22Rv1 (cell line): ENCODE data around the gene IKBKG.
"Not testable (repeated sequence)": the region's sequence is repeated elsewhere in the genome, so short reads cannot be mapped to it uniquely, and the experiment has no call there.

Experiments used
- ZFX ChIP-seq: fragments of 450-650 bp; IDR thresholded peaks from 2 replicates; pipeline ENCODE4 v1.6.1; 2017; ENCODE audit warnings: antibody characterized with exemption, borderline replicate concordance
- TF ChIP-seq, protein P1 (sequence below): fragments of 450-650 bp; IDR thresholded peaks from 2 replicates; pipeline ENCODE4 v1.5.1; 2017; ENCODE audit warnings: mild to moderate bottlenecking

DNA sequence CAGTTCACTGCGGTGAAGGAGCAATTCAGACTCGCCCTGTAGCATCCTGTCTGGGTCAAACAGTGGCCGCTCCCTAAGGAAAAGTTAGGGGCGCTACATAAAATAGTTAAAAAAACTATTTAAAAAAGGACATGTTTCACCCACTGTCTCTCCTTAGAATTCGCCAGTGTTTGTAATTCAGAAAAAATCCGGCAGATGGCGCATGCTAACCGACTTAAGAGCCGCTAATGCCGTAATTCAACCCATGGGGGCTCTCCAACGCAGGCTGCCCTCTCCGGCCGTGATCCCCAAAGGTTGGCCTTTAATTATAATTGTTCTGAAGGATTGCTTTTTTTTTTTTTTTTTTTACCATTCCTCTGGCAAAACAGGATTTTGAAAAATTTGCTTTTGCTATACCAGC is 43.0 kb downstream of the IKBKG start:
- not testable (repeated sequence) for TF ChIP-seq ZFX
- TF ChIP-seq, protein P1, sequence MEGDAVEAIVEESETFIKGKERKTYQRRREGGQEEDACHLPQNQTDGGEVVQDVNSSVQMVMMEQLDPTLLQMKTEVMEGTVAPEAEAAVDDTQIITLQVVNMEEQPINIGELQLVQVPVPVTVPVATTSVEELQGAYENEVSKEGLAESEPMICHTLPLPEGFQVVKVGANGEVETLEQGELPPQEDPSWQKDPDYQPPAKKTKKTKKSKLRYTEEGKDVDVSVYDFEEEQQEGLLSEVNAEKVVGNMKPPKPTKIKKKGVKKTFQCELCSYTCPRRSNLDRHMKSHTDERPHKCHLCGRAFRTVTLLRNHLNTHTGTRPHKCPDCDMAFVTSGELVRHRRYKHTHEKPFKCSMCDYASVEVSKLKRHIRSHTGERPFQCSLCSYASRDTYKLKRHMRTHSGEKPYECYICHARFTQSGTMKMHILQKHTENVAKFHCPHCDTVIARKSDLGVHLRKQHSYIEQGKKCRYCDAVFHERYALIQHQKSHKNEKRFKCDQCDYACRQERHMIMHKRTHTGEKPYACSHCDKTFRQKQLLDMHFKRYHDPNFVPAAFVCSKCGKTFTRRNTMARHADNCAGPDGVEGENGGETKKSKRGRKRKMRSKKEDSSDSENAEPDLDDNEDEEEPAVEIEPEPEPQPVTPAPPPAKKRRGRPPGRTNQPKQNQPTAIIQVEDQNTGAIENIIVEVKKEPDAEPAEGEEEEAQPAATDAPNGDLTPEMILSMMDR, result not testable (repeated sequence)
